HG03045 (cell line): Measurements from ENCODE around the gene SLC29A1.
"Not testable (repeated sequence)": the region's sequence is repeated elsewhere in the genome, so short reads cannot be mapped to it uniquely, and the experiment has no call there.

Source experiments
- ATAC-seq: cut with Tn5 transposase; IDR thresholded peaks from one replicate; pipeline ENCODE4 v1.9.1; 2021; ENCODE audit warnings: mild to moderate bottlenecking, moderate library complexity; ENCODE audit not compliant: unreplicated experiment

The SLC29A1 gene

DNA sequence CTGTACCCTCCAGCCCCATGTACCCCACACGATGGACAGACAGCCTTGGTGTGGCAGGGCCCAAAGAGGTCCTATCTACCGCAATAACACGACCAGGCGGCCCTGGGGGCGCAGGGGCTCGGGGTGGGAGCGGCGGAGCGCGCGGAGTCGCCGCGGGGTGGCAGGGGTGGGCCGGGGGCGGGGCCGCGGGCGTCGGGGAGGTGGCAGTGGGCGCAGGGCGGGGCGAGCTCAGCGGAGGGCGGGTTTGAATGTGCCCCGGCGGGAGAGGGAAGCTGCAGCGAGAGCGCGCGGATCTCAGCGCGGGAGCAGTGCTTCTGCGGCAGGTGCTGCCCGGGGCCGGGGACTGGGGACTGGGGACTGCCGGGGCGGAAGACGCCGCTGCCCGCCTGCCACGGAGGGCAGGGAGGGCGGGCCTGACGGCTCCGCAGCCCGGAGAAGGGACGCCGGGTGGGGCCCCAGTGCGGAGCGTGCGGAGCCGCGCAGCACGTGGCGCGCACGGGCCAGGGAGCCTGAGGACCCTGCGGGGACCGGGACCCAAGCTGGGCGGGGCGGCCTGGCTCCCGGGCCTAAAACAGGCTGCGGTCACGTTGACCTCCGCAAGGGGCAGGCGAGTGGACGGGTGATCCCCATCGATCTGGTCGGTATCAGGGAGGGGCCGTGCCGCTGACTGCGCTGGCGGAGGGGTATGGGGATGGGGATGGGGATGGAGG lies at the start of gene SLC29A1:
TSS of gene SLC29A1 (plus strand) at position 277 of the 710 bp plus-strand sequence. CDS start 3,719 bp downstream, outside the sequence.
- peak; percentile 56 for ATAC-seq

DNA sequence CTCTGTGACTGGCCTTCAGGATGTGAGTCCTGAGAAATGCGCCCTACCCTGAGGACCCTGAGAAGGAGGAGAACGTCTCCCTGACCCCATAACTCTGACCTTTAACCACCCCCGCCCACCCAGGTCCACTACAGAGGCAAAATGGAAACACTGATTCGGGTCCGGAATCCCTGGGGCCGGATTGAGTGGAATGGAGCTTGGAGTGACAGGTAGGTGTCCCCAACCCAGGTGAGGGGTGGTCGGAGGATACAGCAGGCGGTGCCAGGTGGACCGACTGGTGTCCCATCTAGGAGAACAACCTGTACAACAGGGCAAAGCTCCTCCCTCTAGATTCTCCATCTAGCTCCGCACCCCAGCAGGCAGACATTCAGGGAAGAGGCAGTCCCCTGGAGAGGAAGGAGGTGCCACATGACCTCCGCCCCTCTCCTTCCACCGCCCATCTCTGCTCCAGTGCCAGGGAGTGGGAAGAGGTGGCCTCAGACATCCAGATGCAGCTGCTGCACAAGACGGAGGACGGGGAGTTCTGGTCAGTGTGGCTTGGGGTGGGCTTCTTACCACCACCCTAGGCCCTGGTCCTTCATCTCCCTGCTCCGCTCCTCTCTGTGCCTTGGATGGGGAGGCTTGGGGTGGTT lies 47.1 kb upstream of the SLC29A1 start:
- ATAC-seq = no peak

DNA sequence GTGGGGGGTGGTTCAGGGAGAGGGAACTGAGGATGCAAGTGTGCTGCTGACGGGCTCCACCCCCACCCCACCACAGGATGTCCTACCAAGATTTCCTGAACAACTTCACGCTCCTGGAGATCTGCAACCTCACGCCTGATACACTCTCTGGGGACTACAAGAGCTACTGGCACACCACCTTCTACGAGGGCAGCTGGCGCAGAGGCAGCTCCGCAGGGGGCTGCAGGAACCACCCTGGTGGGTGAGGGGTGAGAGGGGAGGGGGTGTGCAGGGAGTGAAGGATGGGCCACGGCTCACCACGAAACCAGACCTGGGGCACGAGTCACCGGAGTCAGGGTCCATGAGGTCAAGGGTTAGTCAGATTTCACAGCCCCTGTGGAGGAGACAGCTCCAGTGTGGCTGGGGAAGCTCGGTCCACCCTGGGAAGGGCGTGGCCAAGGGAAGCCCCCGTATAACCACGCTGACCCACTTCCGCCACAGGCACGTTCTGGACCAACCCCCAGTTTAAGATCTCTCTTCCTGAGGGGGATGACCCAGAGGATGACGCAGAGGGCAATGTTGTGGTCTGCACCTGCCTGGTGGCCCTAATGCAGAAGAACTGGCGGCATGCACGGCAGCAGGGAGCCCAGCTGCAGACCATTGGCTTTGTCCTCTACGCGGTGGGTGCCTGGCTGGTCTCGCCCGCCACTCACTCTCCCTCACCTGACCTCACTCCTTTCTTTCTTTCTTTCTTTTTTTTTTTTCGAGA lies 46.5 kb upstream of the SLC29A1 start:
- no peak for ATAC-seq

GRCh38 chr6:44177691-44178423 lies 45.5 kb upstream of the SLC29A1 start:
- ATAC-seq = no peak

DNA sequence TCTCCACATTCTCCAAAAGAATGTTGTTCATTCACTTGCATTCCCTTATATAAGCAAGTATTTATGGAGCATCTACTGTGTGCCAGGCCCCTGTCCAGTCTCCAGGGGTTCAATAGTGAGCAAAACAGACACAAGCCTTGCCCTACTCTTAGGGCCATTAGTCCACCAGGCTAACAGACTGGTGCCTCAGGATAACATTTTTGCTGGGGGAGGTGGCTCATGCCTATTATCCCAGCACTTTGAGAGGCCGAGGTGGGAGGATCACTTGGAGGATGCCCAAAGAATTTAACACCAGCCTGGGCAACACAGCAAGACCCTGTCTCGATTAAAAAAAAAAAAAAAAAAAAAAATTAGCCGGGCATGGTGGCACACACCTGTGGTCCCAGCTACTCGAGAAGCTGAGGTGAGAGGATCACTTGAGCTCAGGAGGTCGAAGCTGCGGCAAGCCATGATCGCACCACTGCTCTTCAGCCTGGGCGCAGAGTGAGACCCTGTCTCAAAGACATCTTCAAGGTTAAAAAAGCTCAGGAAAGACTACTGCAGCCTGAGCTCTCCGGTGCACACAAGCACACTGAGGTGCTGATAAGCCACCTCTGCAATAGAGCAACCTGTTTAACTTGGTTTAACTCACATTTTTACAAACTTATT lies 44.8 kb upstream of the SLC29A1 start:
- ATAC-seq = no peak

- no peak for ATAC-seq
Observed at GRCh38 chr6:44179072-44179536, 44.3 kb upstream of the SLC29A1 start.

- ATAC-seq = no peak
Observed at GRCh38 chr6:44179648-44180047, 43.7 kb upstream of the SLC29A1 start.

DNA sequence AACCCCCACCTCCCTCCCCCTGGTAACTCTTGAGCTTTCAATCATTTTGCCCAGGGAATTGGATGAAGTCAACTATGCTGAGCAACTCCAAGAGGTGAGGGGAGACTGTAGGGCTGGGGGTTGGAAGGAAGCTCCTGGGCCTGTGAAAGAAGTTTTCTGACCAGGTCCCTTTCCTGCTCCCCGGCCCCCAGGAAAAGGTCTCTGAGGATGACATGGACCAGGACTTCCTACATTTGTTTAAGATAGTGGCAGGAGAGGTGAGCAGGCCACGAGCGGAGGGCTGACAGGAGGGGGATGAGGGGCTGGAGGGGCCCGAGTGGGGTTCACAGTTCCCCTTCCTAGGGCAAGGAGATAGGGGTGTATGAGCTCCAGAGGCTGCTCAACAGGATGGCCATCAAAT lies 43.0 kb upstream of the SLC29A1 start:
- ATAC-seq = no peak

DNA sequence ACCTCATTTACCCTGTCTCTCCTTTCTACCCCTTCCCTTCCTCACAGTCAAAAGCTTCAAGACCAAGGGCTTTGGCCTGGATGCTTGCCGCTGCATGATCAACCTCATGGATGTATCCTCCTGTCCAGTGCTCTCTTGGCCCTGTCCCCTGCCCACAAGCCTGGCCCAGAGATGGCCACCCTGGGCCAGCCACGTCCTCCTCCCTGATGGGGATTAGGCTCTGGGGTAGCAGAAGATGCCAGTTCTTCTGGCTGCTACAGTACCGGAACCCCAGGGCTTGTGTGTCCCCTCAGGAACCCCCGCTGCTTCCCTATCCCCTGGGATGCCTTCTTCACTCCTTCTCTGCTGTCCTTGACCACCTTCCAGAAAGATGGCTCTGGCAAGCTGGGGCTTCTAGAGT lies 42.5 kb upstream of the SLC29A1 start:
- no peak for ATAC-seq

- not testable (repeated sequence) for ATAC-seq
Observed at GRCh38 chr6:44181784-44182183, 41.6 kb upstream of the SLC29A1 start.

- ATAC-seq = no peak
Observed at GRCh38 chr6:44182911-44183390, 40.4 kb upstream of the SLC29A1 start.

DNA sequence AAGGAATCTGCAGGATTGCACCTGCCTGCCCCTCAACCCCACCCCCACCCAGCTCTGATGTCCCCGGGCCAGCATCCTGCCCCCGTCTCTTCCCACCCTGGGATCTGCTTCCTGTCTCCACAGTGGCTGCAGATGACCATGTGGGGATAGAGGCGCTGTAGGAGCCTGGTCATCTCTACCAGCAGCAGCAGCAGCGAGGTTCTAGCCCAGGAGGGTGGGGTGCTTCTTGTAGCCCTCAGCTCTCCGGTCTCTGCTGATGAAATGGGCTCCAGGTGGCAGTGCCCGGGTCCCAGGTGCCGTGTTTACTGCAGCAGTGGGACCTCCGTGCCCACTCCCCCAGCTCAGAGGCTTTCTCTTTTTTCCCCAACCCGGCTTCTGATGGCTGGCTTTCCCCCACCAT lies 39.6 kb upstream of the SLC29A1 start:
- ATAC-seq = no peak

DNA sequence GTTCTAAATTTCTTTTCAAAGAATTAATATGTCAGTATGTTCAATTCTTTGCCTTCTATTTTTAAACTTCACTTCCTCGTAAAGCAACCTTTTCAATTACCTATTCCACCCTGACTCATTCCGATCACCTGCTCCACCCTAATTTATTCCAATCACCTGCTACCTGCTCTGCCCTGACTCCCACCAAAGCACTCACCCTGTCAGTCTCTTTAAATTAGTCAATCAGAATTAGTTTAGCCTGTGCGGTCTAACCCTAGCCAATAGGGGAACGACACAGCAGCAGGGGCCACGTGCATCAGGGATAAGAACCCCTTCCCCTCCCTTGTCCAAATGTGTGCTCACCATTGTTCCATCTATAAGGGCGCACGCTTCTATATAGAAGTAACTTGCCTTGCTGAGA lies 38.0 kb upstream of the SLC29A1 start:
- ATAC-seq = not testable (repeated sequence)

DNA sequence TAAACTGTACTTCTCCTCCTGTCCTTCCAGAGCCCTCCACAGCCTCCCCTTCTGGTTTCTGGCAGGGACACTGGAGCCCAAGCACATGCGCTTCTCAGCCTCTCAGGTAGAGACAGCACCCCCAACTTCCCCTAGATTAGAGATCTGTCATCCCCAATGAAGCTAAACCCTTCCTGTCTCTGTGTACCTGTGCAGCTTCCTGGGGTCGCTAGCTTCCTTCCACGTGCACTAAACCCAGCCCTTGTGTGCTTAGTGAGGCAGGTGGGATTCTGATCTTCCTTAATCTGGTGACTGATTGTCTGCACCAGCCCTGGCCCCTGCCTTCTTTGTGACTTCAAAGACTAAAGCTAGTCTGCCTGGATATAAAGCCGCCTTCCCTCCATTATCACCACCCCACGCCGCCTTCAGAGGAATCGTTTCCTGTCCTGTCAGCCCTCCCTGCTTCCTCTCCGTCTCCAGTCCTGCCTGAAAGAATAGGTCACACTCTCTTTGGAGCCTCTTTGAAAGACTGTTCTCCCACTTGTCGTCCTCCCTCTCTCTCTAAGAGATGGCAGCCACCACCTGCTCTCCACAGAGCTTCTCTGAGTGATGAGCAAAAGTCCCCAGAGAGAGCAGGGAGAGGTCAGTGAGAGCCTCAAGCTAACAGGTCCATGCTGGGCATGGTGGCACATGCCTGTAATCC lies 37.3 kb upstream of the SLC29A1 start:
- no peak for ATAC-seq

- no peak for ATAC-seq
Observed at GRCh38 chr6:44186635-44187025, 36.8 kb upstream of the SLC29A1 start.

DNA sequence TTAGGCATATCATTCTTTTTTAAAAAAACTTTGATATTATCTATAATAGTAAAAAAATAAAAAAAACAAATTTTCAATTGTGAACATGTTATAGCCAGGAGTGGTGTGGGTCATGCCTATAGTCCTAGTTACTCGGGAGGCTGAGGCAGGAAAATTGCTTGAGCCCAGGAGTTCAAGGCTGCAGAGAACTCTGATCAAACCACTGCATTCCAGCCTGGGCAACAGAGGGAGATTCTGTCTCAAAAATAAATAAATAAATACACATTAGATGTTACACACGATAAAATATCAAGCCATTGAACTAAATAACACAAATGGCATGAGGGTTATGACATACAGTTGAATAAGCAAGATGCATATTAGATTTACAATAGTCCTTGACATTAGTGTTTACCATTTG lies 34.6 kb upstream of the SLC29A1 start:
- no peak for ATAC-seq

GRCh38 chr6:44189257-44189656 lies 34.1 kb upstream of the SLC29A1 start:
- no peak for ATAC-seq

DNA sequence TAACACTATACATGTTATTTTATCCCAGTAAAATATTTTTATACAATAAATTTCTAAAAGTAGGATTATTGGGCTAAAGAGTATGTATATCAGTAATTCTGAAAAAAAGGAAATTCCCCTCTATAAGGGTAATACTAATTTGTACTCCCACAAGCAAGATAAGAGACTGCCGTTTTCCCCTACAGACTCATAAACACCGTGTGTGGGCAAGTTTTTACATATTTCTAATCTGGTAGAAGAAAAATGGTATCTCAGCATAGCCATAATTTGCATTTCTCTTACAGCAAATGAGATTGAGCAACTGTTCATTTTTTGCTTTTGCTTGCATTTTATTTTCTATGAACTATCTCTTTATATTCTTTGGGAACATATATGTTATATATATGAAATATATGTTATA lies 32.7 kb upstream of the SLC29A1 start:
- ATAC-seq = peak; percentile 73

DNA sequence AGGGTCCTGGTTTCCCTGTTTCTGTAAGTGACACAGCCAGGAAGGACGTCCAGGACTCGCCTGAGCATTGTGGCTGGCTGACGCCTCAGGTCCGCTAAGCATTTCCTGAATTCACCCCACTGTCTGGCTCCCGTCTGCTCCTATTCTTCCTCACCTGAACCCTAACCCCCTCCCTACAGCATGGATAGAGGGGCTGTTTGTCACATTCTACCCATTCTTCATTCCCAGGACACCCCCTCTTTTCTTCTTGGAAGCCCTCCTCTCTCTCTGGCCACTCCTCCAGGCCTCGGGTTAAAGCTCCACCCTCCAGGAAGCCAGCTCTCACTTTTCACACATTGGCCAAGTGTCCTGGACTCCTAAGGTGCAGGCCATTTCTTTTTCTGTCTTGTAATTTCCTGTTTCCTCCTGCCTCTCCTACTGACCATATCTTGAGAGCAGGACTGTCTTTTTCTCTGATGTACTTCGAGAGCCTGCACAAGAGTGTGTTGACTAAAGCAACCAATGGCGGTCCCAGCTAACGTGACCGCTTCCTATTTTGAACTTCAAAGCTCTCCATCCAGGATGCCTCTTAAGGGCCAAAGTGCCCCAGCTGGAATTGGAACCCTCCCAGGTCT lies 30.9 kb upstream of the SLC29A1 start:
- ATAC-seq = no peak
